K562 (cell line): ENCODE measurements around the gene ZDHHC14.

Source experiments
- KLF13 ChIP-seq: fragments of 450-650 bp; IDR thresholded peaks from 2 replicates; pipeline ENCODE4 v1.6.1; 2016; ENCODE audit warnings: missing genetic modification characterization, low read depth, mild to moderate bottlenecking, missing compliant biosample characterization, moderate library complexity, borderline replicate concordance
- STAG1 ChIP-seq: sonication (generic); formaldehyde crosslinking; IDR thresholded peaks from 2 replicates; pipeline ENCODE4 v1.5.0; 2020; ENCODE audit warnings: missing genetic modification reagents, borderline replicate concordance
- TF ChIP-seq, protein P1 (sequence below), 3 experiments: IDR thresholded peaks in 2 of 3; conservative IDR thresholded peaks in 1 of 3; 2 replicates each; pipeline ENCODE4 v1.5.1; 2011 to 2012; ENCODE audit warnings: low read length in 3 of 3, mild to moderate bottlenecking in 3 of 3, control low read depth in 2 of 3, improper control_type of control experiment in 1 of 3, inconsistent platforms in 1 of 3, low read depth in 1 of 3, mixed read lengths in 1 of 3, moderate library complexity in 1 of 3; ENCODE audit not compliant: insufficient read depth in 2 of 3

DNA sequence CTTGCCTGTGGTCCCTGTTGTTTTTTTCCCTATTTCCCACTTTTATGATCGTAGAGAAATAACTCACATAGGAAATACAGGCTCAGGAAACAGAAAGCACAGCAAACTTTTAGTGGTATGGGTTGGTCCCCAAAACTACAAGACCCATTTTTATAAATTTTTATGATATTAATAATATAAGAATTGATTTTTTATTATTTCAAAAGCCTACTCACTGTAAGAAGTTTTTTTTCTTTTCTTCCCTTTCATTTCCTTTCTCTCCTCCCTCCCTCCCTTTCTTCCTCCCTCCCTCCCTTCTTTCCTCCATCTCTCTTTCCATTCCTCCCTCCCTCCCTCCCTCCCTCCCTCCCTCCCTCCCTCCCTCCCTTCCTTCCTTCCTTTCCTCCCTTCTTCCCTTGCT, 141.5 kb downstream of the ZDHHC14 start:
- TF ChIP-seq, protein P1, sequence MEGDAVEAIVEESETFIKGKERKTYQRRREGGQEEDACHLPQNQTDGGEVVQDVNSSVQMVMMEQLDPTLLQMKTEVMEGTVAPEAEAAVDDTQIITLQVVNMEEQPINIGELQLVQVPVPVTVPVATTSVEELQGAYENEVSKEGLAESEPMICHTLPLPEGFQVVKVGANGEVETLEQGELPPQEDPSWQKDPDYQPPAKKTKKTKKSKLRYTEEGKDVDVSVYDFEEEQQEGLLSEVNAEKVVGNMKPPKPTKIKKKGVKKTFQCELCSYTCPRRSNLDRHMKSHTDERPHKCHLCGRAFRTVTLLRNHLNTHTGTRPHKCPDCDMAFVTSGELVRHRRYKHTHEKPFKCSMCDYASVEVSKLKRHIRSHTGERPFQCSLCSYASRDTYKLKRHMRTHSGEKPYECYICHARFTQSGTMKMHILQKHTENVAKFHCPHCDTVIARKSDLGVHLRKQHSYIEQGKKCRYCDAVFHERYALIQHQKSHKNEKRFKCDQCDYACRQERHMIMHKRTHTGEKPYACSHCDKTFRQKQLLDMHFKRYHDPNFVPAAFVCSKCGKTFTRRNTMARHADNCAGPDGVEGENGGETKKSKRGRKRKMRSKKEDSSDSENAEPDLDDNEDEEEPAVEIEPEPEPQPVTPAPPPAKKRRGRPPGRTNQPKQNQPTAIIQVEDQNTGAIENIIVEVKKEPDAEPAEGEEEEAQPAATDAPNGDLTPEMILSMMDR (IDR thresholded peaks at IDR 0.05 in 2 of 3, conservative IDR thresholded peaks at IDR 0.05 in 1 of 3; ENCODE audit: insufficient read depth in 2 of 3, low read depth in 1 of 3, low read length in 3 of 3), result no peak
- TF ChIP-seq KLF13 (no peak), STAG1 (CRISPR knock-in tag) (no peak)
